Hepatocyte (in vitro differentiated cells): Measurements from ENCODE around the gene MYO18B.

Source experiments
- CTCF ChIP-seq: fragments of 200-600 bp; sonication (generic); IDR thresholded peaks from 2 replicates; pipeline ENCODE4 v1.5.1; 2016; ENCODE audit warnings: antibody characterized with exemption, mild to moderate bottlenecking; ENCODE audit not compliant: poor library complexity
- EZH2 ChIP-seq: fragments of 200-600 bp; sonication (generic); IDR thresholded peaks from 2 replicates; pipeline ENCODE4 v1.6.1; 2016; ENCODE audit warnings: antibody characterized with exemption, mild to moderate bottlenecking, borderline replicate concordance

- TF ChIP-seq CTCF (no peak), EZH2 (no peak)
Observed at GRCh38 chr22:25782831-25783230, 40.8 kb downstream of the MYO18B start.
